ENCODE data around the gene WDFY4.

The WDFY4 gene

GRCh38 chr10:48779077-48779476 is 94.4 kb downstream of the WDFY4 start:
- DNase-seq (ENCODE audit: low read depth in 1 of 2, low spot score in 1 of 2) = no peak
- in situ Hi-C loops (cut with HindIII; ENCODE audit: low pct_unique_long_range_greater_than_20kb, low sequenced_read_pairs) = no loop called here
- TF ChIP-seq JUND (IDR thresholded peaks at IDR 0.05; ENCODE audit: low read depth) = no peak

- DNase-seq (ENCODE audit: low read depth in 1 of 2, low spot score in 1 of 2) = no peak
- TF ChIP-seq JUND (IDR thresholded peaks at IDR 0.05; ENCODE audit: low read depth) = no peak
- in situ Hi-C loops (cut with HindIII; ENCODE audit: low pct_unique_long_range_greater_than_20kb, low sequenced_read_pairs) = no loop called here
Observed at GRCh38 chr10:48779546-48780152, 95.0 kb downstream of the WDFY4 start.

DNA sequence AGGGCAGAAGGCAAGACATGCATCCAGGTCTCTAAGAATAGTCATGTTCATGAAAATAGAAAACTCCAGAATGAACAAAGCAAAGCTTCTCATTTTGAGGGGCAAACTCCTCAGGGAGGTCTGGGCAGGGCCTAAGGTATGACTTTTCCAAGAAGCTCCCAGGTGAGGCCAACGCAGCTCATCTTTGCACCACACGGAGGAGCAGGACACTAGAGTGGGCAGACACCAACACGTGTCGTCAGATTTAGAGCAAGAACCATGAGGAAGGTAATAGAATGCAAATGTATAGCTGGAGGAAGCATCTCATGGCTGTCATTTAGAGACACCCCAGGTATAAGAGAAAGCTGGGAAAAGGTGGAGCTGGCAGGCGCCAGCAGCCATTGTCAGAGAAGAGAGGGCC is 95.7 kb downstream of the WDFY4 start:
- in situ Hi-C loops (cut with HindIII; ENCODE audit: low pct_unique_long_range_greater_than_20kb, low sequenced_read_pairs) = no loop called here
- no peak for DNase-seq (ENCODE audit: low read depth in 1 of 2, low spot score in 1 of 2)
- no peak for TF ChIP-seq JUND (IDR thresholded peaks at IDR 0.05; ENCODE audit: low read depth)

DNA sequence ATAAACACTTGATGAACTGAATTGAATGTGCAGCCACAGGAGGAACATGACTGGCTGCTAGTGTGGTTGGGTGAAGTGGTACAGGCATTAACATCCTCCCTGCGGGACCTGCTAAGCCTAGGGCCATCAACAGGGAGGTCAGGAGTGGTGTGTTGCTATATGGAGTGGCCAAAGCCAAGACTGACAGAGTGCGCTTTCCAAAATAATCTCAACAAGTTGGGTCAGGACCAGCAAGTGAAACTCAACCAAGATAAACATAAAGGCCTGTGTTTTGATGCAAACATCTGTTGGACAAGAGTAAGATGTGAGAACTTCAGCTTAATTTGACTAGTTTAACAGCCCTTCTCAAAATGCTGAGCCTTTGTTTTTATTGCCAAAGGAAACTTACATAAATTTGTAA is 97.7 kb downstream of the WDFY4 start:
- no peak for TF ChIP-seq JUND (IDR thresholded peaks at IDR 0.05; ENCODE audit: low read depth)
- DNase-seq (ENCODE audit: low read depth in 1 of 2, low spot score in 1 of 2) = no peak
- in situ Hi-C loops (cut with HindIII; ENCODE audit: low pct_unique_long_range_greater_than_20kb, low sequenced_read_pairs) = no loop called here

- in situ Hi-C loops (cut with HindIII; ENCODE audit: low pct_unique_long_range_greater_than_20kb, low sequenced_read_pairs) = no loop called here
- no peak for DNase-seq (ENCODE audit: low read depth in 1 of 2, low spot score in 1 of 2)
- TF ChIP-seq JUND (IDR thresholded peaks at IDR 0.05; ENCODE audit: low read depth) = no peak
Observed at GRCh38 chr10:48784031-48784430, 99.4 kb downstream of the WDFY4 start.

DNA sequence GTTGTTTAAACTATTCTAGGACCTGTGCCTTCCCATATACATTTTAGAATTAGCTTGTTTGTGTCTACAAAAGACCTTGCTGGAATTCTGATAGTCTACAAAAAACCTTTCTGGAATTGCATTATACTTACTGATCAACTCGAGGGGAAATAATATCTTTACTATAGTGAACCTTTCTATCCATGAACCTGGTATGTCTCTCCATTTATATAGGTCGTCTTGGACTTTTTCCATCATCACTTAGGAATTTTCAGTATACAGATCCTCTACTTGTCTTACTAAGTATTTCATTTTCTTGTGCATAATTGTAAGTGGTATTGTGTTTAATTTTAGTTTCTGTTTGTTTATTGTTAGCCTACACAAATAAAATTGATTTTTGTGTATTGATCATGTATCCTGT is 101.1 kb downstream of the WDFY4 start:
- in situ Hi-C loops (cut with HindIII; ENCODE audit: low pct_unique_long_range_greater_than_20kb, low sequenced_read_pairs) = no loop called here
- TF ChIP-seq JUND (IDR thresholded peaks at IDR 0.05; ENCODE audit: low read depth) = no peak
- DNase-seq (ENCODE audit: low read depth in 1 of 2, low spot score in 1 of 2) = no peak

DNA sequence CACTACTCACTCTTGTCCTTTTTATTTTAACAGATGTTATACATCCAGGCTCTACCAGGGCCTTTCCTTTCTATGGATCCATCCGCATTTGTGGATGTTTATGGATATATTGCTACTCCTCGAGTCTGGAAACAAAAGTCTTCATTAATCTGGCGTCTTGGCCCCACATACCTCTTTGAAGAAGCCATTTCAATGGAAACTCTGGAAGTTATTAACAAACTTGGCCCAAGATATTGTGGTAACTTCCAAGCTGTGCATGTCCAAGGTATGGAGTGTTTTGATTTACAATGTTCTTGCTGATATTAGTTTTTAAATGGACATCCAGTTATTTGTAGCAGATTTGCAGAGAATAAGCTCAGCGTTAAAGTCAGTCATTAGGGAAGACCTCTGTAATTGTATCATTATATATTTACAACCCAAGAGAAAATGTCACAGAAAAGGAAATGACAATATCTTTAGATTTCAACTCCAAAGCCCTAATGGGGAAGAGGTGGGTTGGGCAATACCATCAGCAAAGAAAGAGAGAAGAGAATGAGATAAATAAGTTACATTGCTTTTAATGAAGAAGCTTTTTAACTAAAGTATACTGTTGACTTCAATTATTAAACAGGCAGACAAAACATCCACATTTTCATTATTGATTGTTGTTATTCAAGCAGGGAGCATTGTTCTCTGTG is 102.1 kb downstream of the WDFY4 start:
- in situ Hi-C loops (cut with HindIII; ENCODE audit: low pct_unique_long_range_greater_than_20kb, low sequenced_read_pairs) = no loop called here
- no peak for DNase-seq (ENCODE audit: low read depth in 1 of 2, low spot score in 1 of 2)
- no peak for TF ChIP-seq JUND (IDR thresholded peaks at IDR 0.05; ENCODE audit: low read depth)

DNA sequence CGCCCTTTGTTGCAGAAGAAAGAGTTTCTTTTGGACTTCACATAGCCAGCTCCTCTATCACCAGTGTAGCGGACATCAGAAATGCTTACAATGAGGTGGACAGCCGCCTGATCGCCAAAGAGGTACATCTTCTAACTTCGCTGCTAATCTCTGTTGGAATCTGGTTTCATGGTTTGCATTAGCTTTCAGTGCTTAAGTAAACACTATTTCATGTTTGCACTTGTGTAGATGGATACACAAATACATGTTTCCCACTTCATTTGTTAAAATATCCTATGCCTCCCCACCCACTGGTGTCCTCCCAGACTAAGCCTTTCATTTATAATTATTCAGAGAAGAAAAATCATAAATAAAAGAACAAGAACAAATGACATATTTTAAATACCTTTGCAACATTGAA is 103.9 kb downstream of the WDFY4 start:
- no peak for TF ChIP-seq JUND (IDR thresholded peaks at IDR 0.05; ENCODE audit: low read depth)
- peak in 1 of 2 experiments; percentile 13 for DNase-seq (ENCODE audit: low read depth in 1 of 2, low spot score in 1 of 2)
- in situ Hi-C loops (cut with HindIII; ENCODE audit: low pct_unique_long_range_greater_than_20kb, low sequenced_read_pairs) = no loop called here

- no peak for DNase-seq (ENCODE audit: low read depth in 1 of 2, low spot score in 1 of 2)
- TF ChIP-seq JUND (IDR thresholded peaks at IDR 0.05; ENCODE audit: low read depth) = no peak
- in situ Hi-C loops (cut with HindIII; ENCODE audit: low pct_unique_long_range_greater_than_20kb, low sequenced_read_pairs) = no loop called here
Observed at GRCh38 chr10:48789486-48790456, 105.1 kb downstream of the WDFY4 start.

DNA sequence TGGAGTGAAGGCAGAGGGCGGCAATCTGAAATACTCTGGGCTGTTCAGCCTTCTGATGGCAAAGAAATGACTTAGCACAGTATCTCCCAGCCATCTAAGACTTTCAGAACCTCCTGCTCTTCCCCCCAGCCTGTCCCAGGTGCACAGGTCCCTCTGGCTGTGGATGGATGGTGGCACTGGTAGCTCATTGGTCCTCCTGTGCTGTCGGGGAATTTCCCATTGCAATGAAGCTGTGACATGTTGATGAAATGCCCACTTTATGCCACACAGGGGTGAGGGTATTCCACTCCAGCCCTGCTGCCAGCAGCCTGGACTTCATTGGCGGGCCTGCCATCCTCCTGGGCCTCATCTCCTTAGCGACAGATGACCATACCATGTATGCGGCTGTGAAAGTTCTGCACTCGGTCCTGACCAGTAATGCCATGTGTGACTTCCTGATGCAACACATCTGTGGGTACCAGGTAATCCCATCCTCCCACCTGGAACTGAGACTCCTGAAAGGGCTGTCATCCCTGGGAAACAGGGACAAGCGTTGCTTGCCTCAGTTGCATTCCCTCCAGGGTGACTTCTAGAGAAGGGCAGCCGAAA is 105.9 kb downstream of the WDFY4 start:
- no peak for TF ChIP-seq JUND (IDR thresholded peaks at IDR 0.05; ENCODE audit: low read depth)
- in situ Hi-C loops (cut with HindIII; ENCODE audit: low pct_unique_long_range_greater_than_20kb, low sequenced_read_pairs) = no loop called here
- DNase-seq (ENCODE audit: low read depth in 1 of 2, low spot score in 1 of 2) = no peak

DNA sequence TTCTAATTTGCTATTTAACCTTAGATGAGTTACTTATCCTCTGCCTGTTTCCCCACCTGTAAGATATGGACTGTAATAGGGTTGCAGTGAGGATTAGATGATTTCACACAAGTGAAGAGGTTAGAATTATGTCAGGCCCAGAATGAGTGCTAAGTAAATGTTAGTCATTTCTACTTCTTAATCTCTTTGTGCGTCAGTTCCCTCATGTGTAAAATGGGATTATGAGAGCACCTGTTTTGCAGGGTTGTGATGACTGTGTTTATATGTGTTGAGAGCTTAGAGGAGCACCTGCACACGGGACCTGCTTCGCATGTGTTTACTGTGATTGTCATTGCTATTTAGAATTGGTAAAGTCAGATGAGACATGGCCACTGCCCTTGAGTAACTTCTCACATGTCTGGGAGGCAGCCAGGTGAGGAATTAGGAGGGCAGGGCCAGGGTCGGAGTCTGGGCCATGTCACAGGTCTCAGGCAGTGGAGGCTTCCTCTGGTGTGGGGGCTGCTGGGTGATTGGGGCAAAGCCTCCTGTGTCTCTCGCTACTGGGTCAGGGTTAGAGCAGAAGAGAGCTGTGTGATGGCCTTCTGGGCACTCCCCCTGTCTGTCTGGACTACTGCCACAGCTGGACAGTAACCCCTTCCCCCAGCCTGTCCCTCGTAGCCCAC is 106.7 kb downstream of the WDFY4 start:
- DNase-seq (ENCODE audit: low read depth in 1 of 2, low spot score in 1 of 2) = no peak
- TF ChIP-seq JUND (IDR thresholded peaks at IDR 0.05; ENCODE audit: low read depth) = no peak
- in situ Hi-C loops (cut with HindIII; ENCODE audit: low pct_unique_long_range_greater_than_20kb, low sequenced_read_pairs) = no loop called here

DNA sequence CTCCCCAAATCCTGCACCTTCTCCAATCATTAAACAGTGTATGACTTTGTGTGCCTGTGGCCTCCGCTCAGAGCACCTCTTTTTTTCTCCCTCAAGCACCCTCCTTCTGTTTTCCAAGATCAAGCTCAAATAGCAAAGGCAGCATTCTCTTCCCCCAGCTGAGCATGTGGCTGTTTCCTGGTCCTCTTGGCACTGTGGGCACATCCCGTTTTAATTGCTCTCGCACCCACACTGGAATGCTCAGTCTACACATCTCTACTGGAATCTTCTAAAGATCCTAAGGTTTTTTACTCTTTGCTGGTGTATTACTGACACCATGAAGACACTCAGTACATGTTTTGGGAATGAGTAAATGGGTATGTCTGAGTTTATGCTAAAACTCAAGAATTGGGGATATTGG is 107.4 kb downstream of the WDFY4 start:
- in situ Hi-C loops (cut with HindIII; ENCODE audit: low pct_unique_long_range_greater_than_20kb, low sequenced_read_pairs) = no loop called here
- TF ChIP-seq JUND (IDR thresholded peaks at IDR 0.05; ENCODE audit: low read depth) = no peak

More for the DNA sequence above, 107.4 kb downstream of the WDFY4 start:
- no peak for DNase-seq (ENCODE audit: low read depth in 1 of 2, low spot score in 1 of 2)

Measured in T47D (cell line).